ENCODE measurements around the gene NMNAT3.

The NMNAT3 gene

DNA sequence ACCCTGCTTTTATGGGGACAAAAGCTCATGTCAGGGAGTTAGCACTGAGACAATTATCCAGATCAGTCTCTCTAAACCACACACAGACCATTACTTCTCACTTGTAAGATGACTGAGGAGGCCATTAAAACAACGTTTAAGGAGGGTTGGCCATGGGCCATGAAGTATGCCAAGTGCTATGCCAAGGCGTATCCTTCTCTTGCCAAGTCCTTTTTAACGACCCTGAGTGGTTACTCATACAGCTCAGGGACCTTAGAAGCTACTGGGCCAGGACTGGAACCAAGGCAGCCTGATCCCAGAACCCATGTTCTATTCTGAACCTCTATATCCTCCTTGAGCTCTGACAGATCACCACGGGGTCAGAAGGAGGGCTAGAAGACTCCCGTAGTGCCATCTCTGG, 50.0 kb downstream of the NMNAT3 start:
- ATAC-seq = no peak
- TF ChIP-seq ZC3H10 (CRISPR knock-in tag; IDR thresholded peaks at IDR 0.05) = no peak
- TF ChIP-seq ZFP30 (CRISPR knock-in tag; IDR thresholded peaks at IDR 0.05) = no peak

DNA sequence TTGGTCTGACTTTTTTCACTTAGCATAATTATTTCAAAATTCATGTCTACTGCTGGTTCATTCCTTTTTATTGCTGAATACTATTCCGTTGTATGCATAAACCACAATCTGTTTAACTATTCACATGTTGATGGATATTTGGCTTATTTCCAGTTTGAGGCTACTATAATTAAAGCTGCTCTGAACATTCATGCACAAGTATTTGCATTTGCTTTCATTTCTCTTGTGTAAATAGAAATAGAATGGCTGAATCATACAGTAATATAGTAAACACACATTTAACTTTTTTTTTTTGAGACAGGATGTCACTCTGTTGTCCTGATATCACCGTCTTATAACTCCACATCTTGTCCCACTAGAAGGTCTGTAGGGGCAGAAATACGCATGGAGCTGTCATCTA, 57.3 kb downstream of the NMNAT3 start:
- no peak for ATAC-seq
- no peak for TF ChIP-seq RARB (CRISPR knock-in tag; IDR thresholded peaks at IDR 0.05)
- TF ChIP-seq ZNF70 (CRISPR knock-in tag; IDR thresholded peaks at IDR 0.05) = no peak
- TF ChIP-seq ZNF8 (CRISPR knock-in tag; IDR thresholded peaks at IDR 0.05) = no peak
- TF ChIP-seq ARNTL (CRISPR knock-in tag; IDR thresholded peaks at IDR 0.05; ENCODE audit: borderline replicate concordance, low read depth) = no peak
- TF ChIP-seq, protein P1, sequence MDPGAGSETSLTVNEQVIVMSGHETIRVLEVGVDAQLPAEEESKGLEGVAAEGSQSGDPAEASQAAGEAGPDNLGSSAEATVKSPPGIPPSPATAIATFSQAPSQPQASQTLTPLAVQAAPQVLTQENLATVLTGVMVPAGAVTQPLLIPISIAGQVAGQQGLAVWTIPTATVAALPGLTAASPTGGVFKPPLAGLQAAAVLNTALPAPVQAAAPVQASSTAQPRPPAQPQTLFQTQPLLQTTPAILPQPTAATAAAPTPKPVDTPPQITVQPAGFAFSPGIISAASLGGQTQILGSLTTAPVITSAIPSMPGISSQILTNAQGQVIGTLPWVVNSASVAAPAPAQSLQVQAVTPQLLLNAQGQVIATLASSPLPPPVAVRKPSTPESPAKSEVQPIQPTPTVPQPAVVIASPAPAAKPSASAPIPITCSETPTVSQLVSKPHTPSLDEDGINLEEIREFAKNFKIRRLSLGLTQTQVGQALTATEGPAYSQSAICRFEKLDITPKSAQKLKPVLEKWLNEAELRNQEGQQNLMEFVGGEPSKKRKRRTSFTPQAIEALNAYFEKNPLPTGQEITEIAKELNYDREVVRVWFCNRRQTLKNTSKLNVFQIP (CRISPR knock-in tag; IDR thresholded peaks at IDR 0.05; ENCODE audit: borderline replicate concordance, low read depth) = no peak
- TF ChIP-seq, protein P2, sequence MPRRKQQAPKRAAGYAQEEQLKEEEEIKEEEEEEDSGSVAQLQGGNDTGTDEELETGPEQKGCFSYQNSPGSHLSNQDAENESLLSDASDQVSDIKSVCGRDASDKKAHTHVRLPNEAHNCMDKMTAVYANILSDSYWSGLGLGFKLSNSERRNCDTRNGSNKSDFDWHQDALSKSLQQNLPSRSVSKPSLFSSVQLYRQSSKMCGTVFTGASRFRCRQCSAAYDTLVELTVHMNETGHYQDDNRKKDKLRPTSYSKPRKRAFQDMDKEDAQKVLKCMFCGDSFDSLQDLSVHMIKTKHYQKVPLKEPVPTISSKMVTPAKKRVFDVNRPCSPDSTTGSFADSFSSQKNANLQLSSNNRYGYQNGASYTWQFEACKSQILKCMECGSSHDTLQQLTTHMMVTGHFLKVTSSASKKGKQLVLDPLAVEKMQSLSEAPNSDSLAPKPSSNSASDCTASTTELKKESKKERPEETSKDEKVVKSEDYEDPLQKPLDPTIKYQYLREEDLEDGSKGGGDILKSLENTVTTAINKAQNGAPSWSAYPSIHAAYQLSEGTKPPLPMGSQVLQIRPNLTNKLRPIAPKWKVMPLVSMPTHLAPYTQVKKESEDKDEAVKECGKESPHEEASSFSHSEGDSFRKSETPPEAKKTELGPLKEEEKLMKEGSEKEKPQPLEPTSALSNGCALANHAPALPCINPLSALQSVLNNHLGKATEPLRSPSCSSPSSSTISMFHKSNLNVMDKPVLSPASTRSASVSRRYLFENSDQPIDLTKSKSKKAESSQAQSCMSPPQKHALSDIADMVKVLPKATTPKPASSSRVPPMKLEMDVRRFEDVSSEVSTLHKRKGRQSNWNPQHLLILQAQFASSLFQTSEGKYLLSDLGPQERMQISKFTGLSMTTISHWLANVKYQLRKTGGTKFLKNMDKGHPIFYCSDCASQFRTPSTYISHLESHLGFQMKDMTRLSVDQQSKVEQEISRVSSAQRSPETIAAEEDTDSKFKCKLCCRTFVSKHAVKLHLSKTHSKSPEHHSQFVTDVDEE (CRISPR knock-in tag; IDR thresholded peaks at IDR 0.05) = no peak
- no peak for TF ChIP-seq OSR1 (CRISPR knock-in tag; IDR thresholded peaks at IDR 0.05)
- TF ChIP-seq, protein P3, sequence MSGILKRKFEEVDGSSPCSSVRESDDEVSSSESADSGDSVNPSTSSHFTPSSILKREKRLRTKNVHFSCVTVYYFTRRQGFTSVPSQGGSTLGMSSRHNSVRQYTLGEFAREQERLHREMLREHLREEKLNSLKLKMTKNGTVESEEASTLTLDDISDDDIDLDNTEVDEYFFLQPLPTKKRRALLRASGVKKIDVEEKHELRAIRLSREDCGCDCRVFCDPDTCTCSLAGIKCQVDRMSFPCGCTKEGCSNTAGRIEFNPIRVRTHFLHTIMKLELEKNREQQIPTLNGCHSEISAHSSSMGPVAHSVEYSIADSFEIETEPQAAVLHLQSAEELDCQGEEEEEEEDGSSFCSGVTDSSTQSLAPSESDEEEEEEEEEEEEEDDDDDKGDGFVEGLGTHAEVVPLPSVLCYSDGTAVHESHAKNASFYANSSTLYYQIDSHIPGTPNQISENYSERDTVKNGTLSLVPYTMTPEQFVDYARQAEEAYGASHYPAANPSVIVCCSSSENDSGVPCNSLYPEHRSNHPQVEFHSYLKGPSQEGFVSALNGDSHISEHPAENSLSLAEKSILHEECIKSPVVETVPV (CRISPR knock-in tag; IDR thresholded peaks at IDR 0.05) = no peak
- TF ChIP-seq, protein P4, sequence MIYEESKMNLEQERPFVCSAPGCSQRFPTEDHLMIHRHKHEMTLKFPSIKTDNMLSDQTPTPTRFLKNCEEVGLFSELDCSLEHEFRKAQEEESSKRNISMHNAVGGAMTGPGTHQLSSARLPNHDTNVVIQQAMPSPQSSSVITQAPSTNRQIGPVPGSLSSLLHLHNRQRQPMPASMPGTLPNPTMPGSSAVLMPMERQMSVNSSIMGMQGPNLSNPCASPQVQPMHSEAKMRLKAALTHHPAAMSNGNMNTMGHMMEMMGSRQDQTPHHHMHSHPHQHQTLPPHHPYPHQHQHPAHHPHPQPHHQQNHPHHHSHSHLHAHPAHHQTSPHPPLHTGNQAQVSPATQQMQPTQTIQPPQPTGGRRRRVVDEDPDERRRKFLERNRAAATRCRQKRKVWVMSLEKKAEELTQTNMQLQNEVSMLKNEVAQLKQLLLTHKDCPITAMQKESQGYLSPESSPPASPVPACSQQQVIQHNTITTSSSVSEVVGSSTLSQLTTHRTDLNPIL (CRISPR knock-in tag; IDR thresholded peaks at IDR 0.05; ENCODE audit: low read depth) = no peak

DNA sequence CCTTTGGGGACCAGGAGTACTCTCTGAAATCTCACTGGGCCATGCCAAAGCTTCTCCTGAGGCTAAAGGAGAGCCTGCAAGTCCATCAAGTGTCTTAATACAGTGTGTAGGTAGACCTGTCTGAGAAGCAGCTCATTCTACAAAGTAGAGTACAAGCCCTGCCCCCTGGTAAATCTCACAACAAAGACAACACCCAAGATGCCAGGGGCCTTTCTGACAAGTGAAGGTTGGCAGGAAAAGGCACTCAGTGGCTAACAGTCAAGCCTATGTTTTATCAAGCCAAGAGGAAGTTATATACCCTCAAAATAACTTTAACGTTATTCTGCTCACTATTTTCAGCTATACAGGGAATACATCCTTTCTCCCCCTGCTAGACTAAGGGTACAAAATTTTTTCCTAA, 58.3 kb downstream of the NMNAT3 start:
- no peak for TF ChIP-seq TOX (CRISPR knock-in tag; IDR thresholded peaks at IDR 0.05; ENCODE audit: borderline replicate concordance)
- TF ChIP-seq PPARA (CRISPR knock-in tag; IDR thresholded peaks at IDR 0.05; ENCODE audit: borderline replicate concordance) = no peak
- TF ChIP-seq OSR1 (CRISPR knock-in tag; IDR thresholded peaks at IDR 0.05) = no peak
- TF ChIP-seq BACH2 (CRISPR knock-in tag; IDR thresholded peaks at IDR 0.05; ENCODE audit: borderline replicate concordance) = no peak
- no peak for TF ChIP-seq ESRRG (CRISPR knock-in tag; IDR thresholded peaks at IDR 0.05)
- TF ChIP-seq, protein P1 (CRISPR knock-in tag; IDR thresholded peaks at IDR 0.05; ENCODE audit: borderline replicate concordance, low read depth) = no peak
- no peak for TF ChIP-seq ISL1 (CRISPR knock-in tag; IDR thresholded peaks at IDR 0.05)
- TF ChIP-seq ZC3H10 (CRISPR knock-in tag; IDR thresholded peaks at IDR 0.05) = no peak
- TF ChIP-seq ARNTL (CRISPR knock-in tag; IDR thresholded peaks at IDR 0.05; ENCODE audit: borderline replicate concordance, low read depth) = no peak
- no peak for ATAC-seq

DNA sequence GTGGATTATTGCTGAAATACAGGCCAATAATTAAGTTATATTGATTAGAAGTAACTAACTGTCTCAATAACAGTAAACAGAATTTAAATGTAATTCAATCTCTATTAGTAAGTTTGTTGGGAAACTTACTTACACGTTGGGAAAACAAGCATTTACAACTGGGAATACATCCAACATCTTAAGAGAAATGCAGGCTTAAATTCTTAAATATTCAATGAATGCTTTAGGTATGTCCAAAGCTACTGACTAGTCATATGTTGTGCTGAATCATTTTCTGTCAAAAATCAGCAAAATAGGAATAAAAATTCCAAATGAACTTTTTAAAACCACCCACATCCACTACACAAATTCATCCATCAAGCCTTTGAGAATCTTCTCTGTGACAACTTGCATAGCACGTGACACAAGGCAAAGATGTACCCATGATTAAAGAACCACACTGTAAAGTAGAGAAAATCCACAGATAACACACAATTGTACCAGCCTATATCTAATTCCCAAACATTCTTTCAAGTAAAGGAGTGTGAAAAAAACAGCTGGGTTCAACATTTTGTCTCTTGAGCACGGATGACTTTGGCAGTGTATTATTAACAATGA, 60.0 kb downstream of the NMNAT3 start:
- TF ChIP-seq SNAI2 (CRISPR knock-in tag; IDR thresholded peaks at IDR 0.05) = no peak
- TF ChIP-seq, protein P3 (CRISPR knock-in tag; IDR thresholded peaks at IDR 0.05) = no peak
- no peak for TF ChIP-seq ESRRG (CRISPR knock-in tag; IDR thresholded peaks at IDR 0.05)
- no peak for TF ChIP-seq GLIS3 (CRISPR knock-in tag; IDR thresholded peaks at IDR 0.05)
- TF ChIP-seq, protein P2 (CRISPR knock-in tag; IDR thresholded peaks at IDR 0.05) = no peak
- no peak for TF ChIP-seq ZNF70 (CRISPR knock-in tag; IDR thresholded peaks at IDR 0.05)
- TF ChIP-seq ARNTL (CRISPR knock-in tag; IDR thresholded peaks at IDR 0.05; ENCODE audit: borderline replicate concordance, low read depth) = no peak
- TF ChIP-seq PPARA (CRISPR knock-in tag; IDR thresholded peaks at IDR 0.05; ENCODE audit: borderline replicate concordance) = no peak
- TF ChIP-seq RARB (CRISPR knock-in tag; IDR thresholded peaks at IDR 0.05) = no peak
- ATAC-seq = no peak

All from SK-N-SH treated with all-trans-retinoic acid at 6 μM for 48 hours (cell line).